K562 (cell line): ENCODE results near the gene BTAF1. TPM values are rescaled to one million over a fixed set of nuclear protein-coding genes. Genes with fewer than 3 reads are reported as not detected.
A peak's percentile ranks its signal among the peaks of the same experiment; 100 is the strongest.
"Not testable (repeated sequence)": the region's sequence is repeated elsewhere in the genome, so short reads cannot be mapped to it uniquely, and the experiment has no call there.

ENCODE experiments used
- ATAC-seq: fragments of 200-7000 bp; cut with Tn5 transposase; 3 replicates; pipeline ENCODE4 v1.9.1; 2020; ENCODE audit warnings: moderate library complexity
- BruUV-seq: library from RNA; stranded (reverse); fragments of 400-500 nt; replicated peaks from 2 replicates; lab custom pipeline; 2021; lab: Mats Ljungman, UMichigan
- CTCF ChIA-PET: fragments of 300-600 bp; formaldehyde crosslinking; extraction: SDS; loops from one replicate; lab custom pipeline; 2021; ENCODE audit warnings: low intra/inter-chr PET ratio; lab: Yijun Ruan, JAX
- POLR2A ChIA-PET: fragments of 300-600, 350-650 bp; sonication (Branson Sonifier 250); formaldehyde crosslinking; extraction: SDS; loops from one replicate; lab custom pipeline; 2021; ENCODE audit warnings: antibody characterized with exemption, inconsistent platforms; lab: Yijun Ruan, JAX
- DNase-seq, 4 experiments: peaks; one replicate each; pipeline versions ENCODE4 v3.0.0 to v3.0.0-alpha.2; 2011 to 2018; ENCODE audit warnings: low spot score in 3 of 4, mixed read lengths in 3 of 4; ENCODE audit errors: extremely low read depth in 1 of 4
- FAIRE-seq: peaks from 2 replicates; lab custom pipeline; 2011; peaks lifted over from hg19 to GRCh38; lab: Jason Lieb, UNC
- H2AFZ ChIP-seq: 2 replicates; pipeline ENCODE4 v1.6.0; 2011; ENCODE audit warnings: low read depth, low read length, control low read depth, inconsistent platforms
- H3K27ac ChIP-seq: fragments of 200-600 bp; 3 replicates; pipeline ENCODE4 v1.8.0; 2011; ENCODE audit warnings: low read depth, mild to moderate bottlenecking, control low read depth, inconsistent platforms, low read length, moderate library complexity, mixed read lengths; ENCODE audit errors: extremely low read depth
- H3K27me3 ChIP-seq, 2 experiments: fragments of 300-600 bp in 1 of 2; 2 replicates in 1 of 2; 3 replicates in 1 of 2; pipeline versions ENCODE4 v1.6.0 to v1.8.0; 2011; ENCODE audit warnings: inconsistent platforms in 2 of 2, low read length in 2 of 2, mild to moderate bottlenecking in 1 of 2, mixed read lengths in 1 of 2, moderate library complexity in 1 of 2; ENCODE audit not compliant: control insufficient read depth in 2 of 2, insufficient read depth in 2 of 2
- H3K36me3 ChIP-seq: fragments of 300-600 bp; 3 replicates; pipeline ENCODE4 v1.8.0; 2011; ENCODE audit warnings: mild to moderate bottlenecking, low read length, inconsistent platforms; ENCODE audit not compliant: control insufficient read depth, insufficient read depth
- H3K4me1 ChIP-seq, 2 experiments: fragments of 200-600 bp in 1 of 2; replicated peaks in 1 of 2; 2 replicates in 1 of 2; 3 replicates in 1 of 2; pipeline versions ENCODE4 v1.5.1 to v1.8.0; 2011; ENCODE audit warnings: inconsistent platforms in 2 of 2, low read length in 2 of 2, mild to moderate bottlenecking in 1 of 2, mixed read lengths in 1 of 2, moderate library complexity in 1 of 2; ENCODE audit not compliant: control insufficient read depth in 2 of 2, insufficient read depth in 2 of 2
- H3K4me2 ChIP-seq: 2 replicates; pipeline ENCODE4 v1.6.1; 2011; ENCODE audit warnings: low read length, control low read depth, inconsistent platforms, mixed read lengths; ENCODE audit not compliant: insufficient read depth
- H3K4me3 ChIP-seq: fragments of 200-600 bp; sonication (generic), shearing (Covaris generic); 2 replicates; pipeline ENCODE4 v1.5.1; 2016; ENCODE audit warnings: control low read depth, inconsistent platforms
- H3K79me2 ChIP-seq: fragments of 200-600 bp; 3 replicates; pipeline ENCODE4 v1.8.0; 2011; ENCODE audit warnings: low read length, inconsistent platforms; ENCODE audit not compliant: control insufficient read depth, insufficient read depth
- H3K9ac ChIP-seq, 2 experiments: 2 replicates each; pipeline versions ENCODE4 v1.6.0 to v1.6.1; 2011; ENCODE audit warnings: low read depth in 2 of 2, low read length in 2 of 2, control low read depth in 1 of 2, inconsistent platforms in 1 of 2, mild to moderate bottlenecking in 1 of 2, mixed read lengths in 1 of 2; ENCODE audit not compliant: insufficient read depth in 1 of 2
- H3K9me1 ChIP-seq: one replicate; pipeline ENCODE4 v1.6.0; 2011; ENCODE audit warnings: inconsistent platforms, mild to moderate bottlenecking, low read length, moderate library complexity; ENCODE audit not compliant: control insufficient read depth, insufficient read depth
- H3K9me3 ChIP-seq: replicated peaks from 2 replicates; pipeline ENCODE4 v1.5.1; 2011; ENCODE audit warnings: low read depth, low read length, inconsistent platforms; ENCODE audit not compliant: control insufficient read depth, insufficient read depth
- H4K20me1 ChIP-seq: replicated peaks from 2 replicates; pipeline ENCODE4 v1.6.1; 2011; ENCODE audit warnings: low read length, inconsistent platforms, mixed read lengths; ENCODE audit not compliant: control insufficient read depth, insufficient read depth
- ADNP ChIP-seq: fragments of 200-800 bp; sonication (Bioruptor generic); IDR thresholded peaks from 2 replicates; pipeline ENCODE4 v1.6.1; 2016; ENCODE audit warnings: missing genetic modification characterization, missing compliant biosample characterization
- ARID1B ChIP-seq: fragments of 450-650 bp; IDR thresholded peaks from 2 replicates; pipeline ENCODE4 v1.6.1; 2016; ENCODE audit warnings: antibody characterized with exemption, mild to moderate bottlenecking, inconsistent platforms
- ATF3 ChIP-seq, 2 experiments: fragments of 450-650 bp in 1 of 2; sonication (generic) in 1 of 2; formaldehyde crosslinking in 1 of 2; IDR thresholded peaks in 1 of 2; conservative IDR thresholded peaks in 1 of 2; 2 replicates each; pipeline versions ENCODE4 v1.6.1 to v1.8.1; 2016 to 2023; ENCODE audit warnings: mild to moderate bottlenecking in 2 of 2, moderate library complexity in 2 of 2, inconsistent platforms in 1 of 2, missing genetic modification reagents in 1 of 2
- DACH1 ChIP-seq: fragments of 450-650 bp; IDR thresholded peaks from 2 replicates; pipeline ENCODE4 v1.6.1; 2018; ENCODE audit not compliant: partially characterized antibody
- EGR1 ChIP-seq: fragments of 450-650 bp; conservative IDR thresholded peaks from 2 replicates; pipeline ENCODE4 v1.6.1; 2017; ENCODE audit warnings: mild to moderate bottlenecking
- FOSL1 ChIP-seq: fragments of 200-800 bp; sonication (Bioruptor generic); conservative IDR thresholded peaks from 2 replicates; pipeline ENCODE4 v1.6.1; 2016; ENCODE audit warnings: missing genetic modification characterization, missing compliant biosample characterization
- JUND ChIP-seq, 2 experiments: IDR thresholded peaks; 2 replicates in 1 of 2; 3 replicates in 1 of 2; pipeline ENCODE4 v1.6.1; 2011; ENCODE audit warnings: borderline replicate concordance in 2 of 2, low read depth in 2 of 2, low read length in 2 of 2, improper control_type of control experiment in 1 of 2, missing biosample characterization in 1 of 2, missing genetic modification characterization in 1 of 2, missing genetic modification reagents in 1 of 2
- KDM1A ChIP-seq, 2 experiments: fragments of 450-650 bp; IDR thresholded peaks; 2 replicates each; pipeline ENCODE4 v1.6.1; 2016; ENCODE audit warnings: mild to moderate bottlenecking in 2 of 2
- KLF1 ChIP-seq: fragments of 450-650 bp; IDR thresholded peaks from 2 replicates; pipeline ENCODE4 v1.6.1; 2016; ENCODE audit warnings: missing genetic modification characterization, missing compliant biosample characterization
- TFAP4 ChIP-seq: sonication (generic); formaldehyde crosslinking; IDR thresholded peaks from 2 replicates; pipeline ENCODE4 v1.8.0; 2022; ENCODE audit warnings: missing genetic modification reagents, mild to moderate bottlenecking, moderate library complexity, borderline replicate concordance
- YY1 ChIP-seq, 3 experiments: IDR thresholded peaks; 2 replicates each; pipeline ENCODE4 v1.6.1; 2011; ENCODE audit warnings: low read length in 2 of 3, mild to moderate bottlenecking in 2 of 3, moderate library complexity in 2 of 3, borderline replicate concordance in 1 of 3, control low read depth in 1 of 3, low read depth in 1 of 3; ENCODE audit not compliant: insufficient read depth in 3 of 3, insufficient replicate concordance in 2 of 3, control insufficient read depth in 1 of 3, insufficient read length in 1 of 3; ENCODE audit errors: extremely low read depth in 1 of 3
- ZNF384 ChIP-seq: IDR thresholded peaks from 2 replicates; pipeline ENCODE4 v1.6.1; 2012; ENCODE audit warnings: low read depth, low read length, improper control_type of control experiment
- WGBS: fragments of 100-300 bp; shearing (Covaris generic); methylation state at CpG from one replicate; pipeline ENCODE4 v1.1.6; 2016; ENCODE audit warnings: low coverage, mixed read lengths; ENCODE audit not compliant: insufficient coverage; ENCODE audit errors: missing lambda C conversion rate; 5-methylcytosine and 5-hydroxymethylcytosine counted together
- in situ Hi-C: fragments of 300-500 bp; cut with MboI; formaldehyde crosslinking; loops from 4 replicates; pipeline ENCODE4 v1.15.0; 2018; ENCODE audit warnings: inconsistent platforms, mixed read lengths
- intact Hi-C: fragments of 100-400 bp; cut with micrococcal nuclease; formaldehyde crosslinking; loops from 2 replicates; pipeline ENCODE4 v1.14.2; 2022
- polyA plus RNA-seq, 8 experiments: library from polyadenylated mRNA; depleted of rRNA in 4 of 8; stranded (reverse) in 5 of 8; unstranded in 3 of 8; fragments of >200 nt; fragmentation: Nextera tagmentation in 2 of 8; fragmentation: Illumina TruSeq in 1 of 8; extraction: Ambion mirVana in 2 of 8; extraction: Trizol in 1 of 8; gene quantifications; 2 replicates each; pipeline versions ENCODE4 v1.2.1 to v1.2.3, GENCODE V29; 2011 to 2014; ENCODE audit warnings: inconsistent platforms in 1 of 8, missing spikeins in 1 of 8
- total RNA-seq, 7 experiments: library from RNA; depleted of rRNA in 6 of 7; stranded (reverse); fragments of >200 nt in 6 of 7; fragmentation: Illumina TruSeq in 2 of 7; extraction: Trizol in 2 of 7; gene quantifications; 2 replicates each; pipeline versions ENCODE4 v1.2.1 to v1.2.3, GENCODE V29; 2011 to 2021; ENCODE audit warnings: low replicate concordance in 1 of 7

The BTAF1 gene
- total and polyA plus RNA-seq, 9 of the 15 experiments (the other 6 are each of a cell fraction or from before 2014, with no cell fraction given), result 6.6 to 70.7 (median 30.5) TPM

GRCh38 chr10:92024700-92025099 lies 101.1 kb downstream of the BTAF1 start:
- no TSS peak for BruUV-seq
- in situ Hi-C loops (no loop called here), intact Hi-C loops (no loop called here)
- H3K9me1 ChIP-seq, result peaks cover 3% of the 10 kb centered on the region
- ATAC-seq, result no peak
- FAIRE-seq, result no peak
- H3K9ac ChIP-seq, result no peak overlapping the region
- no peaks in the 10 kb centered on the region for H3K27me3 ChIP-seq
- CTCF ChIA-PET, result no interaction called here
- 82% methylated on average over 4 of the region's 4 CpGs for WGBS
- no peaks in the 10 kb centered on the region for H4K20me1 ChIP-seq
- H2AFZ ChIP-seq, result no peak overlapping the region
- DNase-seq, result no peak
- no peaks in the 10 kb centered on the region for H3K79me2 ChIP-seq
- POLR2A ChIA-PET, result interaction anchor here (0.6 kb wide), 1 partner anchor 12 kb away, joined by 3 read pairs; no protein-coding TSS in a partner anchor
- no peak for TF ChIP-seq KLF1 (tag)
- TF ChIP-seq, all 486 proteins: peak for 0
- Histone ChIP-seq H3K36me3 (peaks cover 76% of the 10 kb centered on the region), H3K4me2 (no peak overlapping the region), H3K27ac (no peak overlapping the region), H3K9me3 (no peaks in the 10 kb centered on the region), H3K4me3 (no peak overlapping the region), H3K4me1 (peaks cover 0 to 11% of the 10 kb centered on the region in 2 experiments; a peak in 3 of 5 replicates)

- DNase-seq, result peak in 1 of 4 experiments; percentile 20
- H3K9me3 ChIP-seq; ATAC-seq; H3K27ac ChIP-seq; FAIRE-seq; H3K79me2 ChIP-seq; H3K27me3 ChIP-seq; intact Hi-C loops; H3K4me3 ChIP-seq; H4K20me1 ChIP-seq; CTCF ChIA-PET; H3K9me1 ChIP-seq; BruUV-seq; H3K9ac ChIP-seq; in situ Hi-C loops; H2AFZ ChIP-seq; H3K4me2 ChIP-seq; TF ChIP-seq ATF3 (CRISPR knock-in tag; conservative IDR thresholded peaks at IDR 0.05): not testable (repeated sequence)
- TF ChIP-seq FOSL1 (tag) (peak; percentile 68), EGR1 (peak; percentile 52), YY1 (IDR thresholded peaks at IDR 0.05; ENCODE audit: borderline replicate concordance in 1 of 3, control insufficient read depth in 1 of 3, extremely low read depth in 1 of 3, insufficient read depth in 3 of 3, insufficient read length in 1 of 3, insufficient replicate concordance in 2 of 3, low read depth in 1 of 3, low read length in 2 of 3) (peak in 1 of 3 experiments; percentile 12), ADNP (tag) (peak; percentile 50; the same call in 1 of the 2 replicates), ARID1B (0 out of 2 replicates have a peak, but pooled peaks have one; percentile 11), KDM1A (IDR thresholded peaks at IDR 0.05) (peak in 1 of 2 experiments; percentile 11; a peak in 1 of 4 replicates), TFAP4 (peak; percentile 82), JUND (IDR thresholded peaks at IDR 0.05; ENCODE audit: borderline replicate concordance, low read depth, low read length) (peak; percentile 20; the same call in 1 of the 2 replicates), JUND (tag; IDR thresholded peaks at IDR 0.05; ENCODE audit: borderline replicate concordance, low read depth, low read length) (0 out of 3 replicates have a peak, but pooled peaks have one; percentile 9), ZNF384 (0 out of 2 replicates have a peak, but pooled peaks have one; percentile 57), ATF3 (IDR thresholded peaks at IDR 0.05) (peak; percentile 70), DACH1 (peak; percentile 28)
- Histone ChIP-seq H3K36me3 (peaks cover 79% of the 10 kb centered on the region), H3K4me1 (peaks cover 0 to 11% of the 10 kb centered on the region in 2 experiments; a peak in 3 of 5 replicates)
- 81% methylated on average over 3 of the region's 3 CpGs for WGBS
- POLR2A ChIA-PET, result interaction anchor here (0.6 to 0.7 kb wide), 3 partner anchors 13 to 263 kb away, joined by 3 read pairs; no protein-coding TSS in a partner anchor
Measured at GRCh38 chr10:92025340-92025739, 101.8 kb downstream of the BTAF1 start.
